Urothelium cell line (cell line): ENCODE data around the gene CCDC152.

Experiments used
- DNase-seq: peaks from one replicate; pipeline ENCODE4 v3.0.0; 2011; ENCODE audit warnings: low spot score, mixed read lengths
- FAIRE-seq: peaks from 2 replicates; lab custom pipeline; 2011; peaks lifted over from hg19 to GRCh38; lab: Jason Lieb, UNC

CCDC152 gene

GRCh38 chr5:42779083-42779482, 22.5 kb downstream of the CCDC152 start:
- DNase-seq (no peak), FAIRE-seq (no peak)

- DNase-seq (no peak), FAIRE-seq (no peak)
Observed at GRCh38 chr5:42781584-42781983, 25.0 kb downstream of the CCDC152 start.

- FAIRE-seq, result no peak
- no peak for DNase-seq
Observed at GRCh38 chr5:42784132-42784531, 27.5 kb downstream of the CCDC152 start.

- DNase-seq, result no peak
- FAIRE-seq, result no peak
Observed at GRCh38 chr5:42785756-42786155, 29.1 kb downstream of the CCDC152 start.

GRCh38 chr5:42787073-42787472, 30.5 kb downstream of the CCDC152 start:
- DNase-seq (no peak), FAIRE-seq (no peak)

DNA sequence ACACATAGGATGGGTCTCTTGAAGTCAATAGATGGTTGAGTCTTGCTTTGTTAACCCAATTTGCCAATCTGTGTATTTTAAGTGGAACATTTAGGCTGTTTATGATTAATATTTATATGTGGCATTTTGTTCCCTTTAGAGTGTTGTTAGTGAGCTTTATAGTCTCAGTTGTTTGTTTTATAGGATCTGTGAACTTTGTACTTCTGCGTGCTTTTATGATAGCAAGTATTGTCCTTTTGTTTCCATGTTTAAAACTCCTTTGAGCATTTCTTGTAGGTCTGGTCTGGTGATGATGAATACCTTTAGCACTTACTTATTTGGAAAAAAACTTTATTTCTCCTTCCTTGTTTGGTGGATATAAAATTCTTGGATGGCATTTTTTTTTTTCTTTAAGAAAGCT, 31.2 kb downstream of the CCDC152 start:
- FAIRE-seq (peak; percentile 35), DNase-seq (no peak)

DNA sequence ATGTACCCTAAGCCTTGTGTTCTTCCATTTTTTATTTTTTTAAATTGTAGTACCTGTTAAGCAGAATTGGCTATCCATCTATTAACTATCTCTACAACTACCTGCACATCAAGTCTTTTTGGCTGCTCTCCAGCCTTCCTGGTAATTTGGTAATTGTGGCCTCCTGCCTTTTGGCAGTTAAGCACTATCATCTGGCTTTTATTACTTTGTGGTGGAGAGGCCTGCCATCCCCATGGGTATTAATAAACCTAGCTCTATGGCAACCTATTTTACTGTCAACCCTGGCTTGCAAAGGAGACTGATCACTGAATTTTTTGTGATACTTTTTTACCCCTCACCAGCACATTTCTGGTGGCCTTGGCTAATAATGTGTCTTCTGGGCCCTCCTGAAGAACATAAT, 34.5 kb downstream of the CCDC152 start:
- FAIRE-seq (no peak), DNase-seq (no peak)

DNA sequence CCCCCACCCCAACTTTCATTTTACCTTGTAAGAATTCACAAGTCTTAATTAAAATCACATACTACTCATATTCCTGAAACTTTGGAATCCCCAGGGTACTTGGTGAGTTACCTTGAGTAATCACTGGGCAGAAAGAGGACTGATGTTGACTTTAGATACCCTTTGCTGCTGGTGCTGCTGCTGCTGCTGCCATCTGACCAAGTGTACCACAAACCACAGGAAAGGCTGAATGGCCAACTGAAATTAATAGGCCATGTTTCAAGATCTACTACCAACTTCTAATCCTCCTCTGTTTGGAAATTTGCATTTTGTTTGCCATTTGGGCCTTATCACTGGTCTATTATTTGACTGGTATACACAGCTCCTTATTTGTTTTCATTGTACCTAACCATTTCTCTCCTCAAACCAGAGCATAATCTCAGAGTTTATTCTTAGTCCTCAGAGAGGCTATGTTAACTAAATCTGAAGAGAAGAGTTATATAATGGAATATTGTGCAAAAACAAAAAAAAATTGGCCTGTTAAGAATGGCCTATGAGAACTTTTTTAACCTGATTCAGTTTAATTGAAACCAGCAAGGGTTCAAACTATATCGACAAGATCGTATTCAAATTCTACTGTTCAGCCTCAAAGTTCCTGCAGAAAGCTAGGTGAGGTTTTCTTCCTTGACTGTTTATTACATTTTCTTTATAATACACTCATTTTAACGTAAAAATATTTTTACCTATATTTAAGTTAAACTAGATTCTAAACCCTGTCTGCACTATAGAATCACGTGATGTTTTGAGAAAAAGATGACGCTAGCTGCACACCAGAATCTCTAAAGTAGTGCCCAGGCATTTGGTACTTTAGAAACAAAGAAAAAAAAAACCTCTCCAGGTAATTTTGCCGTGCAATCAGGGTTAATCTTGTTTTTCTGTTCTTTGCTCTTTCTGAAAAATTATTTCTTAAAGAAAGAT, 41.9 kb downstream of the CCDC152 start:
- DNase-seq, result no peak
- FAIRE-seq, result no peak

- DNase-seq (no peak), FAIRE-seq (no peak)
Observed at GRCh38 chr5:42799241-42799608, 42.6 kb downstream of the CCDC152 start.

- DNase-seq, result no peak
- no peak for FAIRE-seq
Observed at GRCh38 chr5:42799668-42800114, 43.1 kb downstream of the CCDC152 start.

DNA sequence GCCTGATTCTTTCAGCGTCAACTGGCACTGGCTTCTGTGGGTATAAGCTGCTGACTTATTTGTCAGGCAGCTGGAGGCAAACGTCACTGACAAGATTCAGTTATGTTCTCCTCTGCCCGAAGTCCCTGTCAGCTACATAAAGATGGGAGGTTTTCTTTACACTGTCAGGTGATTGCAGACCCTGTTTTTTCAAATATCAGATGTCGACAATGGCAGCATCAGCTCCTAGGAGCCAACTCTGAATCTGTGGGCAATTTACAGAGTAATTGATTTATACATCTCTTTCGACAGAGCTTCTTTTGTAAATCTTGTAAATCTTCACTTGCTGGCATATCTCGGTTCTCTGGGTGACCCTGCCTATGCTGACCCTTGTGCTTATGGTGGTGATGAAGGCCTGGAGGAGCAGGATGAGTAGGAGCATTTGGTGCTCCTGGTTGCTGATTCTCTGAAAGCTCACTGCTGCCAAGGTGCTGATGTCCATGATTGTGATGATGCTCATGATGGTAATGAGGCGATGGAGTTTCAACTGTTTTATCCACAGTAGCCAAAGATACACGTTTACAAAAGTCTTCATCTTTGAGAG, 44.2 kb downstream of the CCDC152 start:
- DNase-seq (no peak), FAIRE-seq (no peak)

GRCh38 chr5:42801516-42802166, 45.0 kb downstream of the CCDC152 start:
- no peak for FAIRE-seq
- no peak for DNase-seq

DNA sequence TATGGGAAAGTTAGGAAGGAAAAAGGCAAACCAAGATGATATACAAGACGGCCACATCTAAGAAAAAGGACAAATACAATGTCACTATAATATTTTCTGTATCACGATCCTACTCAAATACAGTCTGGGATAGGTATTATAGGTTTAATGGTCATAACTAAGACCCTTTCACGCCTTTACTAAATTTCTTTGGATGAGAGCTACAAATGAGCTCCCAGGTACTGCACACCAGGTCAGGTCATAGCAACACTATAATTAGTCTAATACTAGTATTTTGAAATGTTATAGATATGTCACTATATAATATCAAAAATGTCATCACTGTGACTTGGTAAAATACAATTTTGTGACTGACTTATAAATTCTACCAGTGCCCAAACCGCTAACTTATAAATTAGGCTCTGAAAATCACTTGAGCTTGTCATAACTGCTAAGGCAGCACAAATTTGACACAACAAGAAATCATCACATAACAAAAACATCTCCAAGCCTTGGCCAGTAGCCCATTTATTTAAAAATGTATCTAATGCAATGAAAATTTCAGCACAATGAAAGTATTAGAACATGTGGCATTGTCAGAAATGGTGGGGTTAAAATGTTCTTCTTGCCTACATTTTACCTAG, 48.2 kb downstream of the CCDC152 start:
- DNase-seq (no peak), FAIRE-seq (no peak)

GRCh38 chr5:42806004-42806700, 49.5 kb downstream of the CCDC152 start:
- DNase-seq (no peak), FAIRE-seq (no peak)

GRCh38 chr5:42806701-42807262, 50.2 kb downstream of the CCDC152 start:
- no peak for FAIRE-seq
- no peak for DNase-seq

DNA sequence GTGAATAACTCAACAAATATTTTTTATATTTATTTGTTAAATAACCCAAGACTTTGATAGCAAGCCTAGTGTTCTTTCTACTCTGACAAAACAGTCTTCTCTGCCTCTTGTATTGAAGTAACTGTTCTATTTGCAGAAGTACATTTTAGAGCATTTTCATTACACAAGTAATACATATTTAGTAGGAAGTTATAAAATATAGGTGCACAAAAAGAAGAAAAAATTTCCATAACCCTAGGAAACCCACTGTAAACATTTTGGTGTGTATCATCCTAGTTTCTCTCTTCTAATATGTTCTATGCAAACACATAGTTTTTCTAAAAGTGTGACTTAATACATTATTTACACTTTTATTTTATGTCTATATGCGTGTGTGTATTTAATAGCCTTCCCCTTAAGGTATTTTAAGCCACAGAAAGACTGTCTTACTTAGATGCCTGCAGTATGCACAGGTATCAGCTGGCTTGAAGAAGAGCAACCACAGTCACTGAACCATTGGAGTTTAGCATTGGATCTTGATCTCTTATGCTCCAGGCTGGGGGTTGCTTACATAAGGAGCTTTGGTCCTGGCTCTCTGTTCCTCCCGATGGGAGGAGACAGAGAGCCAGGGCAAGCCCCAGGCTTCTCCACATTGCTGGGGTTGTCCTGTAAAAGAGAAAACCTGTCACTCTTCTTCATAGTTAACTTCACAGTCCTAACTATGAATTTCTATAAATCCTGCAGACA, 51.3 kb downstream of the CCDC152 start:
- DNase-seq (no peak), FAIRE-seq (no peak)

DNA sequence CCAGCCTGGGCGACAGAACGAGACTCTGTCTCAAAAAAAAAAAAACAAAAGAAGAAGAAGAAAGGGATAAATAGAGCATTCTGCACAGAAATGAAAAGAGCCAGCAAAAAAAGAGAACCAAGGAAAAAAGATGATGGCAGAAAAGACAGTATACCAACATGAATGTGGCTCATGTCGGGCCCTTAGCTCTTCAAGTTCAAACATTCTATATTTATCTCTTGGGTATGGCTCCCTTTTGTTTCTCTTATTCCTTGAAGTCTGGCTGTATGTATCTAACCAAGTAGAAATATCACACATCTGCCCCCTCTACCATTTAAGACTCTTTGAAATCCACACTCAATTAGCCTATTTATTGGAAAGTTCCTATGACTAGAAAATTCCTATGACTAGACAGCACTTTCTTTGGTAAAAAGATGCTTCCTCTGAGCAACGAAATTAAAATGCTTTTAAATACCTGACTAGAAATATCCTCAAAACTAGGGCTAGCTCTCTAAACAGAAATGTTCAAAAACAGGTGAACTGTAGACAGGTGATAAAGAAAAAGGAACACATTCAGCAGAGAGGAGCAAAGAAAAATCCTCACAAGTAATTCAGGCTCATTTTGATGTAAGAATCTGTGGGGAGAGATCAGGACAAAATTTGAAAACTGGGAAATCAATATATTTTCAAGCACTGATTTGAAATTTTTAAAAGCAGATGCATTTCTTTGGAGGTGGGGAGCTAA, 52.4 kb downstream of the CCDC152 start:
- no peak for FAIRE-seq
- DNase-seq, result no peak

DNA sequence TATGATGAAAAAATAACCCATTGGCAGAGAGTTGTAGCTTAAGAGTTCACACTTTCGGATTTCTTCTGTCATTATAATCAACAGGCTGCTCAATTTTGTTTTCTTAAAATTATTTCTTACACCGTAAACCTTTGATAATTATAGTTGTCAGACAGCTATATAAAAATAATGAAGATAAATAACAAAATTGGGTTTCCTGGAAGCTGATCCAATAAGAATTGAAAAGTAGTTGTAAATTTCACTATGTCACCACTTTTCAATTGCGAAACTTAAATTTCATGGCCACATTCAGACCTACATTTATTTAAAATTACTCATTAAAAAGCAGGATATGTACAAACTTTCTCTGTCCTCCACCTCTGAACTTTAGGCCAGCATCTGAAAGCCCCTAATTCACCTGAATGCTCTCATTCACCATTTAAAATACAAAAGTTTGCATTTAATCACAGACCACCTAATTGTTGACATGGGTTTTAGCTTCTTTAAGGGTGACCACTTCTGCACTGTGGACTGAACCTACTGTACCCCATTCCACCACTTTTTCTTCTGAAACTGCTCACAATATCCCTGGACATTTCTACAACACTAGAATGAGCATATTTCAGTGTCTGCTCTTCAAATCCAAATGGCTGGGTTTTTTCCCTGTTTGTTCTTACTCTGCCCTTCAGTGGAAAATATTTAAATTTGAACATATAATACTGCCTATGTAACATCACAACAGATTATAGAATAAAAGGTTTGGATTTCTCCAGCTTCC, 54.4 kb downstream of the CCDC152 start:
- FAIRE-seq, result no peak
- DNase-seq, result no peak
